Calu3 (cell line): ENCODE measurements around the gene PIK3CA. TPM values are rescaled to one million over a fixed set of nuclear protein-coding genes. Genes with fewer than 3 reads are reported as not detected.

Experiments
- BruUV-seq: library from RNA; stranded (reverse); fragments of 400-500 nt; replicated peaks from 2 replicates; lab custom pipeline; 2021; lab: Mats Ljungman, UMichigan
- CTCF ChIA-PET: fragments of 300-600 bp; sonication (Branson Sonifier 250); formaldehyde crosslinking; loops from one replicate; lab custom pipeline; 2022; ENCODE audit warnings: antibody characterized with exemption; lab: Charles Lee
- DNase-seq: peaks from one replicate; pipeline ENCODE4 v3.0.0; 2022
- H3K27ac Mint-ChIP-seq: one replicate; pipeline ENCODE4 v1.8.0; 2022; ENCODE audit warnings: mixed read lengths; ENCODE audit not compliant: unreplicated experiment
- H3K27me3 Mint-ChIP-seq: one replicate; pipeline ENCODE4 v1.8.0; 2022; ENCODE audit warnings: mixed read lengths; ENCODE audit not compliant: unreplicated experiment
- H3K36me3 Mint-ChIP-seq: one replicate; pipeline ENCODE4 v1.8.0; 2022; ENCODE audit warnings: mild to moderate bottlenecking, moderate library complexity, mixed read lengths; ENCODE audit not compliant: insufficient read depth, unreplicated experiment
- H3K4me1 Mint-ChIP-seq: one replicate; pipeline ENCODE4 v1.8.0; 2022; ENCODE audit warnings: mild to moderate bottlenecking, low read depth, mixed read lengths; ENCODE audit not compliant: unreplicated experiment
- H3K4me3 Mint-ChIP-seq: one replicate; pipeline ENCODE4 v1.8.0; 2022; ENCODE audit warnings: mild to moderate bottlenecking, low read depth, moderate library complexity, mixed read lengths; ENCODE audit not compliant: unreplicated experiment
- H3K9me3 Mint-ChIP-seq: one replicate; pipeline ENCODE4 v1.8.0; 2022; ENCODE audit warnings: low read depth, mixed read lengths; ENCODE audit not compliant: unreplicated experiment
- CTCF ChIP-seq: fragments of 200-600 bp; IDR thresholded peaks from one replicate; pipeline ENCODE4 v1.8.0; 2022; ENCODE audit warnings: antibody characterized with exemption; ENCODE audit not compliant: unreplicated experiment
- intact Hi-C: fragments of 100-400 bp; cut with micrococcal nuclease; formaldehyde crosslinking; loops from one replicate; pipeline ENCODE4 v1.10.0; 2022; ENCODE audit not compliant: unreplicated experiment
- total RNA-seq: library from RNA; stranded (reverse); gene quantifications from 2 replicates; pipeline ENCODE4 v1.2.3, GENCODE V29; 2022

The PIK3CA gene
- total RNA-seq, 1 experiment from 2014 or later = 28.8 TPM

GRCh38 chr3:179260949-179261765, 113.0 kb downstream of the PIK3CA start:
- intact Hi-C loops = no loop called here
- Mint-ChIP-seq H3K27me3 (no peaks in the 10 kb centered on the region), H3K4me3 (peak overlapping the region; percentile 72), H3K4me1 (peaks cover 26% of the 10 kb centered on the region), H3K9me3 (peaks cover 16% of the 10 kb centered on the region), H3K36me3 (peaks cover 6% of the 10 kb centered on the region), H3K27ac (no peak overlapping the region)
- peak; percentile 92 for DNase-seq
- BruUV-seq = no TSS peak
- TF ChIP-seq CTCF = no peak
- CTCF ChIA-PET = interaction anchor here (0.6 kb wide), 1 partner anchor 145 kb away, joined by 5 read pairs; no protein-coding TSS in a partner anchor

GRCh38 chr3:179263134-179263533, 115.0 kb downstream of the PIK3CA start:
- no TSS peak for BruUV-seq
- H3K4me3 Mint-ChIP-seq = no peak overlapping the region
- intact Hi-C loops = no loop called here

GRCh38 chr3:179264449-179264848, 116.3 kb downstream of the PIK3CA start:
- no TSS peak for BruUV-seq
- Mint-ChIP-seq H3K27me3 (no peaks in the 10 kb centered on the region), H3K27ac (no peak overlapping the region), H3K4me1 (peaks cover 23% of the 10 kb centered on the region), H3K9me3 (peaks cover 12% of the 10 kb centered on the region), H3K36me3 (peaks cover 6% of the 10 kb centered on the region), H3K4me3 (no peak overlapping the region)
- no peak for DNase-seq
- intact Hi-C loops = no loop called here
- no peak for TF ChIP-seq CTCF
- CTCF ChIA-PET = no interaction called here

More at GRCh38 chr3:179263134-179263533, 115.0 kb downstream of the PIK3CA start:
- Mint-ChIP-seq H3K27me3 (no peaks in the 10 kb centered on the region), H3K36me3 (peaks cover 6% of the 10 kb centered on the region), H3K27ac (no peak overlapping the region), H3K4me1 (peaks cover 26% of the 10 kb centered on the region), H3K9me3 (peaks cover 16% of the 10 kb centered on the region)
- DNase-seq = no peak
- TF ChIP-seq CTCF = no peak
- CTCF ChIA-PET = no interaction called here

GRCh38 chr3:179265092-179265491, 116.9 kb downstream of the PIK3CA start:
- CTCF ChIA-PET = no interaction called here
- no peak overlapping the region for H3K27ac Mint-ChIP-seq
- intact Hi-C loops = no loop called here
- DNase-seq = no peak
- TF ChIP-seq CTCF = no peak
- H3K27me3 Mint-ChIP-seq = no peaks in the 10 kb centered on the region
- peaks cover 7% of the 10 kb centered on the region for H3K9me3 Mint-ChIP-seq
- no peak overlapping the region for H3K4me3 Mint-ChIP-seq
- BruUV-seq = no TSS peak
- peaks cover 17% of the 10 kb centered on the region for H3K4me1 Mint-ChIP-seq
- H3K36me3 Mint-ChIP-seq = peaks cover 6% of the 10 kb centered on the region
